IPS-15b (cell line): ENCODE data around the gene FAHD1.
A peak's percentile ranks its signal among the peaks of the same experiment; 100 is the strongest.

Source experiments
- H3K27me3 ChIP-seq: one replicate; pipeline ENCODE4 v1.6.1; 2013; ENCODE audit warnings: low read length; ENCODE audit not compliant: control insufficient read depth, insufficient read depth
- H3K36me3 ChIP-seq: one replicate; pipeline ENCODE4 v1.6.1; 2013; ENCODE audit warnings: low read length; ENCODE audit not compliant: control insufficient read depth, insufficient read depth
- H3K4me1 ChIP-seq: one replicate; pipeline ENCODE4 v1.6.1; 2013; ENCODE audit warnings: mild to moderate bottlenecking, low read length; ENCODE audit not compliant: control insufficient read depth, insufficient read depth
- H3K4me3 ChIP-seq: one replicate; pipeline ENCODE4 v1.5.1; 2013; ENCODE audit warnings: low read depth, low read length
- H3K9ac ChIP-seq: one replicate; pipeline ENCODE4 v1.6.1; 2013; ENCODE audit warnings: low read depth, mild to moderate bottlenecking, low read length
- H3K9me3 ChIP-seq: one replicate; pipeline ENCODE4 v1.6.1; 2013; ENCODE audit warnings: mild to moderate bottlenecking, low read length; ENCODE audit not compliant: control insufficient read depth, insufficient read depth

The FAHD1 gene

GRCh38 chr16:1821861-1822611 is 5.0 kb upstream of the FAHD1 start:
- Histone ChIP-seq H3K36me3 (peaks cover 4% of the 10 kb centered on the region), H3K9me3 (no peaks in the 10 kb centered on the region)

GRCh38 chr16:1822801-1823200 is 4.2 kb upstream of the FAHD1 start:
- Histone ChIP-seq H3K27me3 (peaks cover 5% of the 10 kb centered on the region), H3K4me1 (no peaks in the 10 kb centered on the region), H3K9ac (no peak overlapping the region), H3K9me3 (no peaks in the 10 kb centered on the region), H3K36me3 (no peaks in the 10 kb centered on the region), H3K4me3 (no peak overlapping the region)

More at GRCh38 chr16:1821861-1822611, 5.0 kb upstream of the FAHD1 start:
- Histone ChIP-seq H3K4me3 (no peak overlapping the region), H3K4me1 (no peaks in the 10 kb centered on the region), H3K9ac (no peak overlapping the region), H3K27me3 (peaks cover 5% of the 10 kb centered on the region)

GRCh38 chr16:1823821-1824220 is 3.2 kb upstream of the FAHD1 start:
- H3K9me3 ChIP-seq: no peaks in the 10 kb centered on the region
- no peak overlapping the region for H3K4me3 ChIP-seq
- no peak overlapping the region for H3K9ac ChIP-seq
- peaks cover 5% of the 10 kb centered on the region for H3K4me1 ChIP-seq
- H3K27me3 ChIP-seq: peaks cover 5% of the 10 kb centered on the region
- no peaks in the 10 kb centered on the region for H3K36me3 ChIP-seq

- Histone ChIP-seq H3K27me3 (peaks cover 5% of the 10 kb centered on the region), H3K4me3 (peak overlapping the region; percentile 59), H3K4me1 (peaks cover 6% of the 10 kb centered on the region), H3K9me3 (no peaks in the 10 kb centered on the region), H3K9ac (no peak overlapping the region), H3K36me3 (no peaks in the 10 kb centered on the region)
These were observed 1.6 kb upstream of the FAHD1 start for GRCh38 chr16:1825381-1825863.

- Histone ChIP-seq H3K9me3 (no peaks in the 10 kb centered on the region), H3K27me3 (peaks cover 5% of the 10 kb centered on the region), H3K36me3 (no peaks in the 10 kb centered on the region), H3K4me3 (peak overlapping the region; percentile 59), H3K4me1 (peaks cover 6% of the 10 kb centered on the region), H3K9ac (no peak overlapping the region)
These were observed 929 bp upstream of the FAHD1 start for GRCh38 chr16:1825864-1826690.

GRCh38 chr16:1828645-1829410 is 1.8 kb downstream of the FAHD1 start:
- Histone ChIP-seq H3K9ac (no peak overlapping the region), H3K4me1 (peaks cover 6% of the 10 kb centered on the region), H3K4me3 (peak overlapping the region; percentile 8), H3K27me3 (peaks cover 5% of the 10 kb centered on the region), H3K9me3 (no peaks in the 10 kb centered on the region), H3K36me3 (no peaks in the 10 kb centered on the region)

GRCh38 chr16:1830213-1830612 is 3.2 kb downstream of the FAHD1 start:
- no peak overlapping the region for H3K9ac ChIP-seq
- H3K4me3 ChIP-seq: no peak overlapping the region
- H3K9me3 ChIP-seq: no peaks in the 10 kb centered on the region
- peaks cover 3% of the 10 kb centered on the region for H3K27me3 ChIP-seq
- peaks cover 6% of the 10 kb centered on the region for H3K4me1 ChIP-seq
- H3K36me3 ChIP-seq: no peaks in the 10 kb centered on the region

- Histone ChIP-seq H3K27me3 (no peaks in the 10 kb centered on the region), H3K9ac (no peak overlapping the region), H3K36me3 (no peaks in the 10 kb centered on the region), H3K9me3 (no peaks in the 10 kb centered on the region), H3K4me3 (no peak overlapping the region), H3K4me1 (peaks cover 6% of the 10 kb centered on the region)
These were observed 4.4 kb downstream of the FAHD1 start for GRCh38 chr16:1831186-1832075.

- no peak overlapping the region for H3K9ac ChIP-seq
- H3K9me3 ChIP-seq: no peaks in the 10 kb centered on the region
- H3K27me3 ChIP-seq: peaks cover 3% of the 10 kb centered on the region
- H3K4me1 ChIP-seq: peaks cover 6% of the 10 kb centered on the region
- no peak overlapping the region for H3K4me3 ChIP-seq
- H3K36me3 ChIP-seq: no peaks in the 10 kb centered on the region
These were observed 5.9 kb downstream of the FAHD1 start for GRCh38 chr16:1832838-1833454.

GRCh38 chr16:1834096-1834495 is 7.1 kb downstream of the FAHD1 start:
- no peaks in the 10 kb centered on the region for H3K9me3 ChIP-seq
- H3K9ac ChIP-seq: no peak overlapping the region

More at GRCh38 chr16:1834096-1834495, 7.1 kb downstream of the FAHD1 start:
- Histone ChIP-seq H3K27me3 (peaks cover 3% of the 10 kb centered on the region), H3K4me3 (no peak overlapping the region), H3K4me1 (no peaks in the 10 kb centered on the region), H3K36me3 (no peaks in the 10 kb centered on the region)
